Body of pancreas (tissue), 4 donors: ENCODE data around the gene CCDC12. TPM values are rescaled to one million over a fixed set of nuclear protein-coding genes. Genes with fewer than 3 reads are reported as not detected.

ENCODE experiments used
- ATAC-seq: fragments of 150-250 bp; one replicate; pipeline ENCODE4 v1.9.1; 2016
- DNase-seq, 4 donors: peaks; one replicate each; pipeline ENCODE4 v3.0.0-alpha.2; 2019
- H3K27ac ChIP-seq, 4 donors: fragments of 200-600 bp; sonication (generic); 1 replicate in 3 of 4; 2 replicates in 1 of 4; pipeline versions ENCODE4 v1.5.1 to v1.6.1; 2016 to 2019; ENCODE audit warnings: mild to moderate bottlenecking in 1 of 4, mixed read lengths in 1 of 4, moderate library complexity in 1 of 4
- H3K27me3 ChIP-seq, 2 donors: fragments of 200-600 bp; sonication (generic); one replicate each; pipeline ENCODE4 v1.6.0; 2016; ENCODE audit warnings: mild to moderate bottlenecking in 1 of 2
- H3K36me3 ChIP-seq, 2 donors: fragments of 200-600 bp; sonication (generic); replicated peaks in 1 of 2; 2 replicates each; pipeline ENCODE4 v1.5.1; 2016; ENCODE audit warnings: low read depth in 2 of 2; ENCODE audit not compliant: insufficient read depth in 1 of 2
- H3K4me1 ChIP-seq: fragments of 200-600 bp; sonication (generic); one replicate; pipeline ENCODE4 v1.6.0; 2016
- H3K4me3 ChIP-seq, 2 donors: fragments of 200-600 bp; sonication (generic); 1 replicate in 1 of 2; 2 replicates in 1 of 2; pipeline ENCODE4 v1.5.1; 2016 to 2019
- H3K9me3 ChIP-seq, 3 donors: fragments of 200-600 bp; sonication (generic); 1 replicate in 2 of 3; 2 replicates in 1 of 3; pipeline ENCODE4 v1.5.1; 2016
- POLR2A ChIP-seq, 3 donors: fragments of 450-650 bp; IDR thresholded peaks; one replicate each; pipeline ENCODE4 v1.6.1; 2016; ENCODE audit warnings: antibody characterized with exemption in 3 of 3, mild to moderate bottlenecking in 2 of 3
- WGBS, 2 donors: methylation state at CpG; one replicate each; pipeline ENCODE4 v1.1.5; 2017; 5-methylcytosine and 5-hydroxymethylcytosine counted together
- intact Hi-C: fragments of 100-400 bp; cut with DNase I; formaldehyde crosslinking; loops from one replicate; pipeline ENCODE4 v1.15.1; 2023
- total RNA-seq, 2 donors: library from RNA; depleted of rRNA; stranded (reverse); fragments of >200 nt; gene quantifications; one replicate each; pipeline ENCODE4 v1.1.0, GENCODE V29; 2016
- TF ChIP-seq, protein P1 (sequence below), 7 experiments: fragments of 450-650 bp in 4 of 7; fragments of 200-600 bp in 3 of 7; sonication (generic) in 3 of 7; IDR thresholded peaks; one replicate each; pipeline ENCODE4 v1.5.1; 2016 to 2019; ENCODE audit warnings: antibody characterized with exemption in 7 of 7

The CCDC12 gene
- total RNA-seq, 2 donors from 2014 or later, result 25.4 to 67.2 TPM

GRCh38 chr3:47000922-47001730 is 24.6 kb upstream of the CCDC12 start:
- intact Hi-C loops, result no loop called here
- H3K36me3 ChIP-seq, result peaks cover 4 to 22% of the 10 kb centered on the region in 2 donors
- H3K27me3 ChIP-seq, result no peaks in the 10 kb centered on the region
- H3K4me1 ChIP-seq, result no peaks in the 10 kb centered on the region
- no peaks in the 10 kb centered on the region for H3K9me3 ChIP-seq
- no peak for TF ChIP-seq POLR2A (IDR thresholded peaks at IDR 0.05)
- TF ChIP-seq, protein P1, sequence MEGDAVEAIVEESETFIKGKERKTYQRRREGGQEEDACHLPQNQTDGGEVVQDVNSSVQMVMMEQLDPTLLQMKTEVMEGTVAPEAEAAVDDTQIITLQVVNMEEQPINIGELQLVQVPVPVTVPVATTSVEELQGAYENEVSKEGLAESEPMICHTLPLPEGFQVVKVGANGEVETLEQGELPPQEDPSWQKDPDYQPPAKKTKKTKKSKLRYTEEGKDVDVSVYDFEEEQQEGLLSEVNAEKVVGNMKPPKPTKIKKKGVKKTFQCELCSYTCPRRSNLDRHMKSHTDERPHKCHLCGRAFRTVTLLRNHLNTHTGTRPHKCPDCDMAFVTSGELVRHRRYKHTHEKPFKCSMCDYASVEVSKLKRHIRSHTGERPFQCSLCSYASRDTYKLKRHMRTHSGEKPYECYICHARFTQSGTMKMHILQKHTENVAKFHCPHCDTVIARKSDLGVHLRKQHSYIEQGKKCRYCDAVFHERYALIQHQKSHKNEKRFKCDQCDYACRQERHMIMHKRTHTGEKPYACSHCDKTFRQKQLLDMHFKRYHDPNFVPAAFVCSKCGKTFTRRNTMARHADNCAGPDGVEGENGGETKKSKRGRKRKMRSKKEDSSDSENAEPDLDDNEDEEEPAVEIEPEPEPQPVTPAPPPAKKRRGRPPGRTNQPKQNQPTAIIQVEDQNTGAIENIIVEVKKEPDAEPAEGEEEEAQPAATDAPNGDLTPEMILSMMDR (IDR thresholded peaks at IDR 0.05), result no peak
- DNase-seq (no peak), ATAC-seq (no peak)
- WGBS, 2 donors, result 90 to 91% methylated on average over 18 to 25 of the region's 25 CpGs
- H3K4me3 ChIP-seq, result no peak overlapping the region
- no peak overlapping the region for H3K27ac ChIP-seq

- Histone ChIP-seq H3K4me3 (no peak overlapping the region), H3K36me3 (peaks cover 0 to 22% of the 10 kb centered on the region in 2 donors), H3K27ac (no peak overlapping the region), H3K4me1 (no peaks in the 10 kb centered on the region), H3K9me3 (no peaks in the 10 kb centered on the region), H3K27me3 (no peaks in the 10 kb centered on the region)
- no peak for ATAC-seq
- no peak for DNase-seq
- 97 to 98% methylated on average over 9 to 10 of the region's 10 CpGs for WGBS, 2 donors
- TF ChIP-seq, protein P1 (IDR thresholded peaks at IDR 0.05), result no peak
- TF ChIP-seq POLR2A (IDR thresholded peaks at IDR 0.05), result no peak
- intact Hi-C loops, result no loop called here
These were observed 23.8 kb upstream of the CCDC12 start for GRCh38 chr3:47000198-47000815.

- 92 to 98% methylated on average over 10 to 14 of the region's 14 CpGs for WGBS, 2 donors
- Histone ChIP-seq H3K27me3 (no peaks in the 10 kb centered on the region), H3K4me1 (no peaks in the 10 kb centered on the region), H3K36me3 (peaks cover 0 to 25% of the 10 kb centered on the region in 2 donors), H3K27ac (no peak overlapping the region), H3K4me3 (no peak overlapping the region), H3K9me3 (no peaks in the 10 kb centered on the region)
- ATAC-seq (no peak), DNase-seq (peak in 1 of 4 donors; percentile 10)
- TF ChIP-seq, protein P1 (IDR thresholded peaks at IDR 0.05), result no peak
- TF ChIP-seq POLR2A (IDR thresholded peaks at IDR 0.05), result no peak
- intact Hi-C loops, result loop anchor here (5.0 kb wide), 2 partner anchors 77 to 297 kb away; partner anchors contain the start of gene TMIE
These were observed 23.1 kb upstream of the CCDC12 start for GRCh38 chr3:46999516-47000197.

- intact Hi-C loops, result loop anchor here (5.0 kb wide), 2 partner anchors 77 to 297 kb away; partner anchors contain the start of gene TMIE
- Histone ChIP-seq H3K27ac (no peak overlapping the region), H3K4me1 (no peaks in the 10 kb centered on the region), H3K9me3 (no peaks in the 10 kb centered on the region), H3K36me3 (peaks cover 0 to 24% of the 10 kb centered on the region in 2 donors), H3K4me3 (no peak overlapping the region), H3K27me3 (no peaks in the 10 kb centered on the region)
- TF ChIP-seq, protein P1 (IDR thresholded peaks at IDR 0.05), result no peak
- no peak for TF ChIP-seq POLR2A (IDR thresholded peaks at IDR 0.05)
- DNase-seq (no peak), ATAC-seq (no peak)
- WGBS, 2 donors, result 79 to 95% methylated on average over 9 to 20 of the region's 22 CpGs
These were observed 22.4 kb upstream of the CCDC12 start for GRCh38 chr3:46998852-46999515.
